Measurements from ENCODE around the gene DEK. TPM values are rescaled to one million over a fixed set of nuclear protein-coding genes. Genes with fewer than 3 reads are reported as not detected.
"Not testable (repeated sequence)": the region's sequence is repeated elsewhere in the genome, so short reads cannot be mapped to it uniquely, and the experiment has no call there.

DEK gene
- total RNA-seq, 1 experiment from 2014 or later: 260 TPM

GRCh38 chr6:18209539-18210197 is 54.7 kb downstream of the DEK start:
- DNase-seq: no peak
- H3K27me3 ChIP-seq (ENCODE audit: insufficient read depth, low read depth): no peaks in the 10 kb centered on the region
- no peaks in the 10 kb centered on the region for H3K9me2 ChIP-seq (ENCODE audit: insufficient read depth)
- no peak overlapping the region for H3K27ac ChIP-seq
- no TSS peak for BruUV-seq (replicated peaks)
- no peak for TF ChIP-seq EZH2 (IDR thresholded peaks at IDR 0.05; ENCODE audit: low read depth)
- TF ChIP-seq, protein P1, sequence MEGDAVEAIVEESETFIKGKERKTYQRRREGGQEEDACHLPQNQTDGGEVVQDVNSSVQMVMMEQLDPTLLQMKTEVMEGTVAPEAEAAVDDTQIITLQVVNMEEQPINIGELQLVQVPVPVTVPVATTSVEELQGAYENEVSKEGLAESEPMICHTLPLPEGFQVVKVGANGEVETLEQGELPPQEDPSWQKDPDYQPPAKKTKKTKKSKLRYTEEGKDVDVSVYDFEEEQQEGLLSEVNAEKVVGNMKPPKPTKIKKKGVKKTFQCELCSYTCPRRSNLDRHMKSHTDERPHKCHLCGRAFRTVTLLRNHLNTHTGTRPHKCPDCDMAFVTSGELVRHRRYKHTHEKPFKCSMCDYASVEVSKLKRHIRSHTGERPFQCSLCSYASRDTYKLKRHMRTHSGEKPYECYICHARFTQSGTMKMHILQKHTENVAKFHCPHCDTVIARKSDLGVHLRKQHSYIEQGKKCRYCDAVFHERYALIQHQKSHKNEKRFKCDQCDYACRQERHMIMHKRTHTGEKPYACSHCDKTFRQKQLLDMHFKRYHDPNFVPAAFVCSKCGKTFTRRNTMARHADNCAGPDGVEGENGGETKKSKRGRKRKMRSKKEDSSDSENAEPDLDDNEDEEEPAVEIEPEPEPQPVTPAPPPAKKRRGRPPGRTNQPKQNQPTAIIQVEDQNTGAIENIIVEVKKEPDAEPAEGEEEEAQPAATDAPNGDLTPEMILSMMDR (conservative IDR thresholded peaks at IDR 0.05): no peak
- no peak overlapping the region for H3K4me2 ChIP-seq
- ChIA-PET CTCF (no interaction called here), POLR2A (ENCODE audit: unreplicated experiment) (interaction anchor here (0.5 kb wide), 1 partner anchor 631 kb away, joined by 8 read pairs; no protein-coding TSS in a partner anchor)
- H3K4me1 ChIP-seq (replicated peaks; ENCODE audit: insufficient read depth): no peaks in the 10 kb centered on the region
- intact Hi-C loops (cut with micrococcal nuclease; ENCODE audit: unreplicated experiment): no loop called here
- no peaks in the 10 kb centered on the region for H3F3A ChIP-seq (ENCODE audit: insufficient read depth, low read depth)
- H3K9me3 ChIP-seq (ENCODE audit: insufficient read depth, low read depth): no peaks in the 10 kb centered on the region
- no peaks in the 10 kb centered on the region for H3K79me2 ChIP-seq (ENCODE audit: low read depth)
- no peaks in the 10 kb centered on the region for H3K36me3 ChIP-seq (ENCODE audit: low read depth)
- H3K4me3 ChIP-seq: no peak overlapping the region
- H4K20me1 ChIP-seq (ENCODE audit: insufficient read depth): no peaks in the 10 kb centered on the region
- no peak overlapping the region for H2AFZ ChIP-seq

DNA sequence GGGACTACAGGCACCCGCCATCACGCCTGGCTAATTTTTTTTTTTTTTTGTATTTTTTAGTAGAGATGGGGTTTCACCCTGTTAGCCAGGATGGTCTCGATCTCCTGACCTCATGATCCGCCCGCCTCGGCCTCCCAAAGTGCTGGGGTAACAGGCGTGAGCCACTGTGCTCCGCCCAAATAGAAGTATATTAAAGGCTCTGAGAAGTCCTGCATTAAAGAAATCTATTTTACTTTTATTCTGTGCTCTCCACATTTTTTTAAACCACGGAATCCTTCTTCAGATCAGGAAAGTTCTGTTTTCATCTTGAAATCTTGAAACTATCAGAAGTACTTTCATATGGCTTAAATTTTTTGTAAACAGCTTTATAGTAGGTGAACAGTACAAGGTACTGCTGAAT is 55.6 kb downstream of the DEK start:
- H3K4me2 ChIP-seq; POLR2A ChIA-PET (ENCODE audit: unreplicated experiment); H3K4me1 ChIP-seq (replicated peaks; ENCODE audit: insufficient read depth); H2AFZ ChIP-seq; H3F3A ChIP-seq (ENCODE audit: insufficient read depth, low read depth); H3K27ac ChIP-seq; H3K79me2 ChIP-seq (ENCODE audit: low read depth); H3K9me3 ChIP-seq (ENCODE audit: insufficient read depth, low read depth); intact Hi-C loops (cut with micrococcal nuclease; ENCODE audit: unreplicated experiment); H4K20me1 ChIP-seq (ENCODE audit: insufficient read depth); BruUV-seq (replicated peaks); H3K27me3 ChIP-seq (ENCODE audit: insufficient read depth, low read depth); DNase-seq; H3K4me3 ChIP-seq; H3K9me2 ChIP-seq (ENCODE audit: insufficient read depth); H3K36me3 ChIP-seq (ENCODE audit: low read depth): not testable (repeated sequence)
- CTCF ChIA-PET: interaction anchor here (0.7 kb wide), 1 partner anchor 241 kb away, joined by 3 read pairs; no protein-coding TSS in a partner anchor

- H3K79me2 ChIP-seq (ENCODE audit: low read depth): no peaks in the 10 kb centered on the region
- H3K9me3 ChIP-seq (ENCODE audit: insufficient read depth, low read depth): no peaks in the 10 kb centered on the region
- TF ChIP-seq EZH2 (IDR thresholded peaks at IDR 0.05; ENCODE audit: low read depth): no peak
- TF ChIP-seq, protein P1 (conservative IDR thresholded peaks at IDR 0.05): no peak
- intact Hi-C loops (cut with micrococcal nuclease; ENCODE audit: unreplicated experiment): no loop called here
- no peaks in the 10 kb centered on the region for H3K9me2 ChIP-seq (ENCODE audit: insufficient read depth)
- no peaks in the 10 kb centered on the region for H3K27me3 ChIP-seq (ENCODE audit: insufficient read depth, low read depth)
- CTCF ChIA-PET: no interaction called here
- BruUV-seq (replicated peaks): no TSS peak
- H3K36me3 ChIP-seq (ENCODE audit: low read depth): 0 out of 2 replicates have a peak, but pooled peaks cover 4% of the 10 kb centered on the region
- H3K4me3 ChIP-seq: no peak overlapping the region
- H3K4me2 ChIP-seq: no peak overlapping the region
- H3F3A ChIP-seq (ENCODE audit: insufficient read depth, low read depth): no peaks in the 10 kb centered on the region
- no peak overlapping the region for H2AFZ ChIP-seq
- no peaks in the 10 kb centered on the region for H3K4me1 ChIP-seq (replicated peaks; ENCODE audit: insufficient read depth)
- H3K27ac ChIP-seq: no peak overlapping the region
- no peak for DNase-seq
- POLR2A ChIA-PET (ENCODE audit: unreplicated experiment): no interaction called here
- H4K20me1 ChIP-seq (ENCODE audit: insufficient read depth): no peaks in the 10 kb centered on the region
Observed at GRCh38 chr6:18207949-18208348, 56.4 kb downstream of the DEK start.

GRCh38 chr6:18207438-18207837 is 56.9 kb downstream of the DEK start:
- Histone ChIP-seq H3K4me3 (no peak overlapping the region), H4K20me1 (ENCODE audit: insufficient read depth) (no peaks in the 10 kb centered on the region), H2AFZ (no peak overlapping the region), H3K27me3 (ENCODE audit: insufficient read depth, low read depth) (no peaks in the 10 kb centered on the region), H3K4me1 (replicated peaks; ENCODE audit: insufficient read depth) (no peaks in the 10 kb centered on the region), H3K4me2 (no peak overlapping the region), H3K9me3 (ENCODE audit: insufficient read depth, low read depth) (no peaks in the 10 kb centered on the region), H3K36me3 (ENCODE audit: low read depth) (0 out of 2 replicates have a peak, but pooled peaks cover 4% of the 10 kb centered on the region), H3K79me2 (ENCODE audit: low read depth) (no peaks in the 10 kb centered on the region), H3F3A (ENCODE audit: insufficient read depth, low read depth) (no peaks in the 10 kb centered on the region), H3K27ac (no peak overlapping the region), H3K9me2 (ENCODE audit: insufficient read depth) (no peaks in the 10 kb centered on the region)
- BruUV-seq (replicated peaks): no TSS peak
- ChIA-PET POLR2A (ENCODE audit: unreplicated experiment) (interaction anchor here (0.6 kb wide), 1 partner anchor 90 kb away, joined by 3 read pairs; no protein-coding TSS in a partner anchor), CTCF (no interaction called here)
- DNase-seq: no peak
- TF ChIP-seq EZH2 (IDR thresholded peaks at IDR 0.05; ENCODE audit: low read depth): no peak
- TF ChIP-seq, protein P1 (conservative IDR thresholded peaks at IDR 0.05): no peak
- intact Hi-C loops (cut with micrococcal nuclease; ENCODE audit: unreplicated experiment): no loop called here

Measured in PC-9 (cell line).